ENCODE results near the gene CABLES1.

GRCh38 chr18:23259701-23260681, 124.7 kb downstream of the CABLES1 start:
- TF ChIP-seq MXI1 (IDR thresholded peaks at IDR 0.05; ENCODE audit: low read depth, low read length) (peak; percentile 72; the same call in 1 of the 2 replicates), YY1 (IDR thresholded peaks at IDR 0.05; ENCODE audit: low read depth) (no peak), POLR2AphosphoS5 (IDR thresholded peaks at IDR 0.05; ENCODE audit: low read depth, low read length) (no peak), CTCF (IDR thresholded peaks at IDR 0.05) (no peak), FOXM1 (IDR thresholded peaks at IDR 0.05; ENCODE audit: low read depth) (no peak), FOXJ3 (CRISPR knock-in tag; IDR thresholded peaks at IDR 0.05) (peak; percentile 55; the same call in 1 of the 2 replicates), USF1 (IDR thresholded peaks at IDR 0.05; ENCODE audit: borderline replicate concordance, low read depth) (peak; percentile 83), CHD2 (IDR thresholded peaks at IDR 0.05; ENCODE audit: low read length, partially characterized antibody) (peak; percentile 15), JUND (IDR thresholded peaks at IDR 0.05) (no peak), RAD21 (IDR thresholded peaks at IDR 0.05; ENCODE audit: low read length) (peak; percentile 33), MAX (IDR thresholded peaks at IDR 0.05; ENCODE audit: low read depth) (peak; percentile 90), FOSL2 (IDR thresholded peaks at IDR 0.05; ENCODE audit: borderline replicate concordance, low read depth) (no peak), EZH2phosphoT487 (IDR thresholded peaks at IDR 0.05; ENCODE audit: borderline replicate concordance, low read depth) (no peak)
